ENCODE results near the gene FBXW7.
A peak's percentile ranks its signal among the peaks of the same experiment; 100 is the strongest.
"Not testable (repeated sequence)": the region's sequence is repeated elsewhere in the genome, so short reads cannot be mapped to it uniquely, and the experiment has no call there.

Gene FBXW7, protein sequence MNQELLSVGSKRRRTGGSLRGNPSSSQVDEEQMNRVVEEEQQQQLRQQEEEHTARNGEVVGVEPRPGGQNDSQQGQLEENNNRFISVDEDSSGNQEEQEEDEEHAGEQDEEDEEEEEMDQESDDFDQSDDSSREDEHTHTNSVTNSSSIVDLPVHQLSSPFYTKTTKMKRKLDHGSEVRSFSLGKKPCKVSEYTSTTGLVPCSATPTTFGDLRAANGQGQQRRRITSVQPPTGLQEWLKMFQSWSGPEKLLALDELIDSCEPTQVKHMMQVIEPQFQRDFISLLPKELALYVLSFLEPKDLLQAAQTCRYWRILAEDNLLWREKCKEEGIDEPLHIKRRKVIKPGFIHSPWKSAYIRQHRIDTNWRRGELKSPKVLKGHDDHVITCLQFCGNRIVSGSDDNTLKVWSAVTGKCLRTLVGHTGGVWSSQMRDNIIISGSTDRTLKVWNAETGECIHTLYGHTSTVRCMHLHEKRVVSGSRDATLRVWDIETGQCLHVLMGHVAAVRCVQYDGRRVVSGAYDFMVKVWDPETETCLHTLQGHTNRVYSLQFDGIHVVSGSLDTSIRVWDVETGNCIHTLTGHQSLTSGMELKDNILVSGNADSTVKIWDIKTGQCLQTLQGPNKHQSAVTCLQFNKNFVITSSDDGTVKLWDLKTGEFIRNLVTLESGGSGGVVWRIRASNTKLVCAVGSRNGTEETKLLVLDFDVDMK

DNA sequence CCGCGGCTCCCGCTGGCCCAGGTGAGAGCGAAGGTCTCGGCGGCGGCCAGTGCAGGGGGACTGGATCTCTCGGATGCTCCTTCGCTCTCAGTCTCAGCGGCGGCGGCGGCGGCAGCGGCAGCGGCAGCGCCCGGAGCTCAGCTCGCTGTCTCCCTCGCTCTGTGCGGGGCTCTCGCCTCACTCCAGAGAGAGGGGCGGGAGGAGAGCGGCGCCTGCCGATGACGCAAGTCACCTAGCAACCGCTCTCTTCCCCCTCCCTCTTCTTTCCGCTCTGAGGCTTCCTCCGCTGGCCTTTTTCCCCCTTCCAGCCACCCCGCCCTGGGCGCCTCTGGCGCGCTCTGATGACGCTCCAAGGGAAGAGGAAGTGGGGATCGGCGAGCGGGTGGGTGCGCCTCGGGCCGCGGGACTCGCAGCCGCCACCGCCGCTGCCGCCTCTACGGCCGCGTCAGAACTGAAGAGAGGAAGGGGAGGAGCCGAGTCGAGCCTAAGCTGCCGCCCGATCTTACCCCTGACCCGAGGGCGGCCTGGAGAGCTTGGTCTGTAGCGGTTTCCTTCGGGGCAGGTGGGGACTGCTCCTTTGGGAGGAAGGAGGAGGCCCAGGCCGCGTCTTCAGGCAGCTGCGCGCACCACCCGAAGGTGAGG, at the start of gene FBXW7:
TSS of gene FBXW7 (minus strand) at position 190 of the 642 bp plus-strand sequence. CDS start 124,289 bp downstream, outside the sequence.
- DNase-seq: peak; percentile 99

- DNase-seq: no peak
These were observed 49.1 kb upstream of the FBXW7 start for GRCh38 chr4:152585023-152585441.

DNA sequence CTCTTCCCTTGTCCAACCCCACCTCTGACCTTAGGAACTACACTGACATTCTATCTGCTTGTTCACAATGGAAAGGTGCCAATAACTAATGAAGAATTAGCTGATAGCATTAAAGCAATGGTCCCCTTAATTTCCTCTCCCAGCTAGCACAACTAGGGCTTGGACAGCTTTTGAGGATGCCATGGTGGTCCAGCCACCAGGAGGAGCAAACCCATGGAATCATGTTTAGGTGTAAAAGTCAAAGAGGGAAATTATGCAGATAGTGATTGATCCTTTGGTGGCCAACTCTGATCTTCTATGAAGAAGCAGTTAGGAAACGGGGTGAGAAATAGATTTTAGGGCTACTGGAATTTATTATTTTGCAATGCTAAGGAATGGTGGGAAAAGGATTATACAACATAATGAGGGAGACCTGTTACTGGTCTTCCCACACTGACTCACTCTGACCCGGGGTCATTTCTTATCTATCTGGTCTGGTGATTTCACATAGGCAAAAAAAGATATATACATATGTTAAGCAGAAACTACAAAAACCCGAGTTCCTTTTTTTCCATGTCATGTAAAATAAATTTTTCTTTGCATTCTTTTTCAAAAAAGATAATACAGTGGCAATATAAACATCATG, 45.8 kb upstream of the FBXW7 start:
- no peak for DNase-seq

- no peak for DNase-seq
These were observed 44.0 kb upstream of the FBXW7 start for GRCh38 chr4:152579916-152580315.

GRCh38 chr4:152579107-152579764, 43.3 kb upstream of the FBXW7 start:
- DNase-seq: no peak

DNA sequence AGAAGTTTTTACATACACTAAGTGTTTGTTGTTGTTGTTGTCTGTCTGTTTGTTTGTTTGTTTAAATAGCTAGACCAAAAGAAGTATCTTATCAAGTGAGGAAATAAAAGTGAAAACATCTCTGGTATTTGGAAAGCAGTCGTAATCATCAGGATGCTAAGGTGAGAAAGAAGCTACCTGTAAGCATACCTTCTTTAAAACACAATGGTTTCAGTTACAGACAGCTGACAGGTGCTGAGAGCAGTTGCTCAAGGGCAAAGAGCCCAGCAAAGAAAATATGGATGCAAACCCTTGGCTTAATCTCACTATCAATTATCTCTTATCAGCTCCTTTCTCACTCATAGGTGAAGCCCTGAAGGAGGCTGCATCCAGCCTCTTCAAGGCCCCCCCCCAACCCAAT, 42.8 kb upstream of the FBXW7 start:
- DNase-seq: no peak

GRCh38 chr4:152577708-152578396, 42.0 kb upstream of the FBXW7 start:
- no peak for DNase-seq

- DNase-seq: no peak
These were observed 39.6 kb upstream of the FBXW7 start for GRCh38 chr4:152575533-152575932.

DNA sequence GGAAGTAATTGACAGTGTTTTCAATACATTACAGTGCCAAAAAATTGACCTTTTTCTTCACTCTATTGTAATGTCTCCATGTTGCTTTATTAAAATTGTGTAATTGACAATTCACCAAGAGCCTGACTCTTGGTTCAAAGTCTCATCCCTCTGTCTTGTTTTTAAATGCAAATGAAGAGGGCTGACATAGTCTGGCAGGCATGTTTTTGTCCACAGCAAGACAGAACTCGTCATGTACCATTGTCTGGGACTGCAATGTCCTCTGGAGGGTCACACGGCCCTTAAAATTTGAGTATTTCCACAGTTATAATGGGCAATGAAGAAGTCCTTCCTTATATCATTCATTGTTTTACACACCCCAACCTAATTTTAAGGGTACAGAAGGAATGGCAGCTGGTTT, 38.0 kb upstream of the FBXW7 start:
- no peak for DNase-seq

DNA sequence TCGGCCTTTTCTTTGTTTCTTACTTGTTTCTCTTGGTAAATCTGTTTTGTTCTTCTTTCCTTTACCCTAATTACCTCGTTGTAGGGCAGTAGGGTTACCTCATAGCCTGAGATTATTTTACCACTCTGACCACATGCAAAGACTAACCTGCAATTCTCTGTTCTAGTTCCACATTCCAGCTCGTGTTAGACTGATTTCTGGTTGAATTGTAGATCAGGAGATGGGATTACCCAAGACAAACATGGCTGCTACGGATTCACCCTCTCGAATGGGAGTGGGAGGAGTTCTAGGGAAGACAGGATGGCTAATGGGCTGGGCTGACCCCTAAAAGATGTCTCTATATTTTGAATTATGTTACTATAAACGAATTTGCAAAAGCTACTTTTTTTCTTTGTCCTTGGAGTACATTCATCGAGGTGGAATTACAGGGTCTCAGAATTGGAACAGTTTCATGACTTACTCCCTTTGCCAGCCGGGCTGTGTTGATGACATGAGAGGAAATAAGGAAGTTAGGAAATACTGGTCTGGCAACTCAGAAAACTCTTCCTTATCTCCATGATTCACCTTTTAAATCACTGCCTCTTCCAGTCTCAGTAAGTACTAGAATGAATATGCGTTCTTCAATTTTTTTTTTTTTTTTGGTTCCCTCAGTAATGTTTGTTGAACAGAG, 36.7 kb upstream of the FBXW7 start:
- DNase-seq: no peak

DNA sequence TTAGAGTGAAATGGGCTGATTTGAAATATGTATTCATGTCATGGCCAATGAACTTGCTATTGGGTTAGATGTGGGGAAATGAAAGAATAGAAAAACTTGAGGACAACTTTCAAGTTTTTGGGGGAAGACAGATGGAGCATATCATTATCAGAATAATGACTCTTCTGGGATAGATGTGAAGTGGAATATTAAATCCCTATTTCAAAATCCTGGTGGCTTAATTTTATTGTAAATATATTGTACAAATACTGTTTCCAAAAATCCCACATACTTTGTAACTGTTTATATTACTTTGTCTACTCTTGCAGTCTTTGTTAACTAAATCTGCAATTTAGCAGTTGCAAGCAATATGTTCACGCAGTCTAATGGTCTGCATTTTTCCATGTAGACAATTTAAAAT, 35.9 kb upstream of the FBXW7 start:
- DNase-seq: no peak

DNA sequence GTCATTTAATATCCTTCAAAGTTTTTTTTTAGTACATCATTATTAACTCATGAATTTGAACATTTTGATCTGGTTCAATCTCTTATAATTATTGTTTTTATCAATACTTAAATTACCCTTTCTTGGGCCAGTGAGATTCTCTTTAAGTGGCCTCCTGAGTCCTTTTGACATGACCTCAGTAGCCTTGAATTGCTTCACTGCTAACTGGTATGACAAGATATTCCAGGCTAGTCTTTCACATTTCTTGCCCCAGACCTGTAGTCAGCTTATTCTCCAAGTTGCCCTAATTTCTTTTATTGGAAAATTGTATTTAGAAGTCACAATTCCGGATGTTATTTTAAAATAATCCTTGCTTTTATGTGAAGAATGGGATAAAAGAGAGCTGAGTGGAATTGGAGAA, 35.4 kb upstream of the FBXW7 start:
- DNase-seq: no peak

GRCh38 chr4:152565333-152565732, 29.4 kb upstream of the FBXW7 start:
- no peak for DNase-seq

DNA sequence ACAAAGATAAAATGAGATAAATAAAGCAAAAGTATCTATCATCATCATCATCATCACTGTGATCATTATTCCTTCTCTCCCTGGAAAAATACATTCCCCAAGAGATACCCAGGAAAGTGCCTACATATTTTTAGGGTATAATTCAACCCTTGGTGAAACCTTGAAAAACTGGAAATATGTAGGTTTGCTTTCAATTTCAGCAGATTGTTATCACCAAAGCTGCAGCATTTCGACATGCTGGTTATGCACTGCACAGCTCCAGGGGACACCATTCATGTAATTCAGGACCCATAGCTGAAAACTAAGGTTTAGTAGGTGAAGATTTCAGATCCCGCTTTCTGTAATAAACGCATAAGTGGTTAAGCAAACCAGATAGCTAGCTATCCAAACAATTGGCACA, 28.4 kb upstream of the FBXW7 start:
- no peak for DNase-seq

DNA sequence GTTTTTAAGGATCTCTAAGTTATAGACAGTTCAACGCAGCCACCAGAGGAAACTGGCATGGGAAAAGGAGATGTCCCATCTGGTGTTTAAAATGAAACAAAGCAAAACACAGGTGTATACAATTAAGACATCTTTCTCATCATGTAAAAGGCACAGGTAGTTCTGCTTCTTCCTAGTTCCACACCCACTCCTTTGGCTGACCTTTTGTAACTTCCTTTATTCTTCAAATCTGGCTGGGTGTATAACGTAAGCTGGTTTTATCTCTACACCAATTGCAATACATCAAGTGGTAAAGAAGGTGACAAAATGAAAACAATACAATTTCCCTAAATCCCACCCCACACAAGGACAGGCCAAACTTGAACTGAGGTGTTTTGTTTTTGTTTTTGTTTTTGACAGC, 27.3 kb upstream of the FBXW7 start:
- no peak for DNase-seq

DNA sequence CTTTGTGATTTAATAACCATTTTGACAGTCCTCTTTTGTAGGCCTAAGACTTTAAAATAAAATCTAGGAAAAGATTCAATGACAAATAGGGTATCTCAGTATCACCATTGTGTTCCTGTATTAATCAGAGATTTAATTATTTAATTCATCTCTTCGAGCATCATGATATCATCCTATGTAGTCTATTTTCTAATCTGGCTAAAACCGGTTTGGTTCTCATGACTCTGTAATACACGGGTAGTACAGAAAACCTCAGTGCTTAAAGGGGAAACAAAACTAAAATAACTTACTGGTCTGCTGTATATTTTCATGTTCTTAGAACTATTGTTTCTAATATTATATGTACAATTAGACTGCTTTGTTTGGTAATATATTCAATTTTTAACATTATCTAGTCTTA, 23.7 kb upstream of the FBXW7 start:
- DNase-seq: no peak

DNA sequence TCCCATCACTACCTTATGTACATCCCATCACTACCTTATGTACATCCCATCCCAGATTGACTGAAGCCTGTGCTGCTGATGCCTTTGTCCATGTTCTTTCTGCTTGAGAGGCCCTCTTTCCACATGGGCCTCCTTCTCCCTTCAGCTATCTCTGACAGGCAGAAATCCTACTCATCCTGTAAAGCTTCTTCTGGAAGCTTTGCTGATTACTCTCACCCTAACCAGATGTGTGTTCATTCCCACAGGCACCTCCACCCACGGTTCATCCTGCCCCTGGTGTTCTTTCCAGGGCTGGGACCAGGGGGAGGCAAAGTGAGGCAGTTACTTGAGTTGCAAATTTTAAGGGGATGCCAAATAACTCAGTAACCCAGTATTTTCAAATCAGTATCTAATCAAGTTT, 22.5 kb upstream of the FBXW7 start:
- no peak for DNase-seq

DNA sequence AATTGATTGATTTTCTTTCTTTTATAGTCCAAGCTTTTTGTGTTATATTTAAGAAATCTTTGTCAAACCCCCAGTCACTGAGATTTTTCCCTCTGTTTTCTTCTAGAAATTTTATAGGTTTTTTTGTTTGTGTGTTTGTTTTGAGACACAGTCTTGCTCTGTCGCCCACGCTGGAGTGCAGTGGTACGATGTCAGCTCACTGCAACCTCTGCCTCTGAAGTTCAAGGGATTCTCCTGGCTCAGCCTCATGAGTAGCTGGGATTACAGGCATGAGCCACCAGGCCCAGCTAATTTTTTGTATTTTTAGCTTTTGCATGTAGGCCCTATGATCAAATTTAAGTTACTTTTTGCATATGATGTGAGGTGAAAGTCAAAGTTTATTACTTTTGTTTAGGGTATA, 20.9 kb upstream of the FBXW7 start:
- DNase-seq: no peak

DNA sequence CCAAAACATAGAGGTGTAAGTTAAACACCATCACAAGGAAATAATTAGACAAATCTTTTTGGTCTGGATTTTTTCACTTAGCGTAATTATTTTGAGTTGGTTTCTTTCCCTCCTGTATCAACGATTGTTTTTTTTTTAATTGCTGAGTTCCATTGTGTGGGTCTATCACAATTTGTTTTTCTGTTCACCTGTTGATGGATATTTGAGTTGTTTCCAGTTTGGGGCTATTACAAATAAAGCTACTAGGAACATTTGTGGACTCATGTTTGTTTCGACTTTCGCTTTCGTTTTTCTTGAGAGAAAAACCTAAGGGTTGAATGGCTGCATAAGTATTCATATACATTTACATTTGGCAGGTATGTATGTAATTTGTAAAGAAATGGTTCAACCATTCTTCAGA, 20.4 kb upstream of the FBXW7 start:
- no peak for DNase-seq

GRCh38 chr4:152554742-152555141, 18.9 kb upstream of the FBXW7 start:
- DNase-seq: no peak

- not testable (repeated sequence) for DNase-seq
These were observed 14.8 kb upstream of the FBXW7 start for GRCh38 chr4:152550687-152551086.

DNA sequence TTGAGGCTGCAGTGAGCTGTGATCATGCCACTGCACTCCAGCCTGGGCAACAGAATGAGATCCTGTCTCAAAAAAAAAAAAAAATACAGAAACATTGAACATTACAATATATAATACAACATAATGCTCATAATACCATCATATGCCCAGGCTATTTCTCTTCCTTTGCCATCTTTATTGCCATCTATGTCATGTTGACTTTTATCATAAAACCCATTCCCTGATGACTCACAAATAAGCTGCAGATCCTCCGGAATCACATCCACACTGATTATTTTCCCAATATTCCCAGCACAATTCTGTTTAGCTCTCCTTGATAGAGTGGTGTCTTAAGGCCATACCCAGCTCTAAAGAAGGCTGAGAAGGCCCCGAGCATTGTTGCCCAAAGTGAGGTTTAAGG, 9.2 kb upstream of the FBXW7 start:
- no peak for DNase-seq
